HepG2 (cell line): Measurements from ENCODE around the gene VRK1. TPM values are rescaled to one million over a fixed set of nuclear protein-coding genes. Genes with fewer than 3 reads are reported as not detected.

Experiments used
- ARID2 ChIP-seq: sonication (generic); formaldehyde crosslinking; IDR thresholded peaks from 2 replicates; pipeline ENCODE4 v1.8.1; 2022; ENCODE audit warnings: mild to moderate bottlenecking, missing genetic modification reagents, borderline replicate concordance
- BHLHE40 ChIP-seq: IDR thresholded peaks from 2 replicates; pipeline ENCODE4 v1.6.1; 2011; ENCODE audit warnings: low read length, improper control_type of control experiment
- FOXO4 ChIP-seq: sonication (generic); formaldehyde crosslinking; conservative IDR thresholded peaks from 2 replicates; pipeline ENCODE4 v1.8.1; 2023; ENCODE audit warnings: missing genetic modification reagents
- KAT8 ChIP-seq: IDR thresholded peaks from 2 replicates; pipeline ENCODE4 v1.6.1; 2016; ENCODE audit warnings: missing genetic modification reagents, missing compliant biosample characterization
- KIAA2018 ChIP-seq: sonication (generic); formaldehyde crosslinking; IDR thresholded peaks from 2 replicates; pipeline ENCODE4 v1.5.0; 2020; ENCODE audit warnings: mild to moderate bottlenecking, missing genetic modification reagents, borderline replicate concordance
- SP5 ChIP-seq: IDR thresholded peaks from 2 replicates; pipeline ENCODE4 v1.6.1; 2016; ENCODE audit warnings: low read depth, borderline replicate concordance
- SPEN ChIP-seq: sonication (generic); formaldehyde crosslinking; IDR thresholded peaks from 2 replicates; pipeline ENCODE4 v1.5.1; 2020; ENCODE audit warnings: low read depth, mild to moderate bottlenecking, missing genetic modification reagents
- TARDBP ChIP-seq: sonication (generic); formaldehyde crosslinking; IDR thresholded peaks from 2 replicates; pipeline ENCODE4 v1.8.0; 2022; ENCODE audit warnings: mild to moderate bottlenecking, missing genetic modification reagents
- ZBTB1 ChIP-seq: sonication (generic); formaldehyde crosslinking; IDR thresholded peaks from 2 replicates; pipeline ENCODE4 v1.4.0; 2020; ENCODE audit warnings: missing genetic modification reagents, borderline replicate concordance
- ZNF407 ChIP-seq: sonication (generic); formaldehyde crosslinking; IDR thresholded peaks from one replicate; pipeline ENCODE4 v1.5.1; 2020; ENCODE audit warnings: mild to moderate bottlenecking, missing genetic modification reagents; ENCODE audit errors: not compliant biosample characterization
- ZSCAN22 ChIP-seq: sonication (generic); formaldehyde crosslinking; IDR thresholded peaks from 2 replicates; pipeline ENCODE4 v1.4.0; 2020; ENCODE audit warnings: mild to moderate bottlenecking, missing genetic modification reagents
- polyA plus RNA-seq, 8 experiments: library from polyadenylated mRNA; depleted of rRNA in 3 of 8; stranded (reverse) in 7 of 8; unstranded in 1 of 8; fragments of >200 nt; fragmentation: Illumina TruSeq in 4 of 8; extraction: Trizol in 4 of 8; gene quantifications; 2 replicates each; pipeline versions ENCODE4 v1.2.1 to v1.2.3, GENCODE V29; 2011 to 2016; ENCODE audit warnings: low read depth in 4 of 8, missing spikeins in 1 of 8, mixed read lengths in 1 of 8; ENCODE audit not compliant: insufficient read depth in 1 of 8
- total RNA-seq, 5 experiments: library from RNA; depleted of rRNA; stranded (reverse); fragments of >200 nt; fragmentation: Illumina TruSeq; extraction: Trizol; gene quantifications; 2 replicates each; pipeline ENCODE4 v1.2.3, GENCODE V29; 2016; ENCODE audit warnings: low read depth in 1 of 5

Gene VRK1
- total and polyA plus RNA-seq, 2 of the 13 experiments (the other 11 are each of a cell fraction or from before 2014, with no cell fraction given), result 7.9 to 51.3 TPM

GRCh38 chr14:96806836-96807235 is 9.7 kb downstream of the VRK1 start (continued):
- TF ChIP-seq KIAA2018 (CRISPR knock-in tag) (no peak), TARDBP (CRISPR knock-in tag) (no peak), BHLHE40 (no peak), ARID2 (no peak), KAT8 (CRISPR knock-in tag) (peak; percentile 57; the same call in 1 of the 2 replicates), ZNF407 (CRISPR knock-in tag) (no peak), ZSCAN22 (no peak), ZBTB1 (no peak), FOXO4 (CRISPR knock-in tag) (no peak), SPEN (no peak), SP5 (CRISPR knock-in tag) (no peak)
